Fibroblast of skin of right biceps (primary cell): ENCODE results near the gene COLEC11.

Source experiments
- DNase-seq: peaks from one replicate; pipeline ENCODE4 v3.0.0-alpha.2; 2013

COLEC11 gene

DNA sequence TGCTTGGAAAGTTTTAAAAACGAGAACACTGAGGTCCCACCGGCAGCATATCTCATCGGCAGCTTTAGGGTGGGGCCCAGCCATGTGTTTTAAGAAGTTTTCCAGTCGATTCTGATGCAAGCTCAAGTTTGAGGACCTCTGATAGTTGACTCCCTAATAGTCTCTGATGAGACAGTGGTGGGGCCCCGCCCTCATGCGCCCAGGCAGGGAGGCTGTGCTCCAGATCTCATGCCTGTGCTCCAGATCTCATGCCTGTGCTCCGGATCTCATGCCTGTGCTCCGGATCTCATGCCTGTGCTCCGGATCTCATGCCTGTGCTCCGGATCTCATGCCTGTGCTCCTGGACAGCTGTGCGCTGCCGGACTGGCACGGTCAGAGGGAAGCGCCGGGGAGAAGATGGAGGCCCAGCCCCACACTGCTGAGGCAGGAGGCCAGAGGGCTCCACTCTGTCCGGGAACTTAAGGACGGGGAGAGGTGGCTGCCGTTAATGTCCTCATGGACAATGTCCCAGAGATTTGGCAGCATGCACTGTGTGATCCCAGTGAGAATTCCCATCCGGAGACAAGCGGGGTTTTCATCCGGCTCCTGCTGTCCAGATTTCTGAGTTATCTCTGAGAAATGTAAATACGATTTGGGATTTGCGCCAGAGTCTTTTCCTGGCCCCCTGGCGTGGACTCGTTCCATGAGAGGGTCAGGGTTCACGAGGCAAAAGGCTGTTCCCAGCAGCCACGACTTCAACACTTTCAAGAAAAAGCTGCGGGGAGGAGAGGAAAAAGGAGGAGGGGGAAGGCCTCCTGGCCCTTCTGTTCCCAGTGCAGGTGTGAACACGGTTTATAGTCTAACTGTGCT, 9.4 kb upstream of the COLEC11 start:
- DNase-seq, result peak; percentile 36

DNA sequence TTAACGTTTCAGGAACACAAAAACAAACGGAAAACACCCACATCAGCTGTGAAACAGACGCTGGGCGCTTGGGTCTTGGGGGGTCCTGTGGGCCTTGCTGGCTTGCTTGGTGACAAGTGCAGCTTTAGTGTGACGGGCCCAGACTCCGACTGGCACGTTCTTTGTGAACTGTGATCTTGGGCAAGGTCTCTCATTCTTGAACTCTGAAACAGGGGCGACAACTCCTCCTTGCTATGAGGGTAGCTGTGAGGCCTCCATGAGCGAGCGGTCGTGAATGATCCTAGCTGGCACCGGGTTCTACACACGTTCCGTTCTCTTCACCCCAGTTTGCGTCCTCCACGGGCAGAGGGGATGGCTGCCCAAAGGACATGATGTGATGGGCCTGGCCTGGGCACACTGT, 8.7 kb upstream of the COLEC11 start:
- DNase-seq, result no peak

DNA sequence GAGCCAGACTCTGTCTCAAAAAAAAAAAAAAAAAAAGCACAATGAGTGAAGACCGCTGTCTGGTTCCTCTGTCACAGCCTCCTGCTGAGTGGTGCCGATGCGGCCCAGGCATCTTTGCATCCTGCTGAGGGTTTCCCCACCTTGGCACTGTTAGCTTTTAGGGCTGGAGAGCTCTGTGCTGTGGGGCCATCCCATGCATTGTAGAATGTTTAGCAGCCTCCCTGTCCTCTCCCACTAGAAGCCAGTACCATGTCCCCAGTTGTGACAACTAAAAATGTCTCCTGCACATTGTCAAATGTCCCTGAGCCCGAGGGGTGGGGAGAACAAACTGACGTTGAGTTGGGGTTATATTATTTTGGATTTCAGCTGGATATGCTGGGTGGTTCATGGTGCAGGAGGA, 7.9 kb upstream of the COLEC11 start:
- no peak for DNase-seq

DNA sequence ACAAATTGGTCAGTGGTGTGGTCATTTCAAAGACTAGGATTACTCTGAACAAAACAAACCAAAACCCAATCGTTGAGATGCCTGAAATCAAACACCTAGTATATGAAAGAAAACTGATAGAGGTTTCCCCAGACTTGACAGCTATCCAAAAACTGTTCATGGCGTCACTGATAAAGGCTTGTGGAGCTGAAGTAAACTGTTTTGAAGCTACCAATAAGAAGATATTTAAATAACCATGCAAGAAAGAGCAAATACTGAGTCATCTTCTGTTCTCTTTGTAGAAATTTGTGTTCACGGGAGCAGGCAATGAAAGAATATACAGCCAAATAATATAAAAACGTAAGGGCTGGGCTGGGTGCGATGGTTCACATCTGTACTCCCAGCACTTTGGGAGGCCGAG, 7.5 kb upstream of the COLEC11 start:
- no peak for DNase-seq

DNA sequence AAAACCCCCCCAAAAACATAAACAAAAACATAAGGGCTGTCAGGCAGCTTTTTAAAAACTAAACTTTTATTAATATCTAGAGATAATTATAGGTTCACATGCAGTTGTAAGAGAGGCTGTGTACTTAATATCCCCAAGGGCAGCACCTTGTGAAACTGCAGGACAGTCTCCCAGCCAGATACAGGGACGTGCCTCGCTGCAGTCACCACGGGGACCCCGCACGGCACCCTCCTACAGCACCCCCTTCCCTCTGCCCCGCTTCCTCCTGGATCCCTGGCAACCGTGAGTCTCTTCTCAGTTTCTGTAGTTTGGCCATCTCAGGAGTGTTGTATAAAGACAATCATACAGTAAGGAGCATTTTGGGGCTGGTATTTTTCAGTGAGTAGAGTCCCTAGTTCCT, 6.8 kb upstream of the COLEC11 start:
- DNase-seq, result no peak

DNA sequence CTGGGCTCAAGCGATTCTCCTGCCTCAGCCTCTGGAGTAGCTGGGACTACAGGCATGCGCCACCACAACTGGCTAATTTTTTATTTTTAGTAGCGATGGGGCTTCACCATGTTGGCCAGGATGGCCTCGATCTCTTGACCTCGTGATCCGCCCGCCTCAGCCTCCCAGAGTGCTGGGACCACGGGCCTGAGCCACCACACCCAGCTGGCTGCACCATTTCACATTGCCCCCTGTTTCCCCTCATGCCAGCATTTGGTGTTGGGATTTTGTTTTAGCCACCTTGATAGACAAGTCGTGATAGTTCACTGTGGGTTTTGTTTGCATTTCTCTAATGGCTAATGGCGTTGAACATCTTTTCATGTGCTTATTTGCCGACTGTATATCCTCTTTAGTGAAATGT, 5.8 kb upstream of the COLEC11 start:
- no peak for DNase-seq

DNA sequence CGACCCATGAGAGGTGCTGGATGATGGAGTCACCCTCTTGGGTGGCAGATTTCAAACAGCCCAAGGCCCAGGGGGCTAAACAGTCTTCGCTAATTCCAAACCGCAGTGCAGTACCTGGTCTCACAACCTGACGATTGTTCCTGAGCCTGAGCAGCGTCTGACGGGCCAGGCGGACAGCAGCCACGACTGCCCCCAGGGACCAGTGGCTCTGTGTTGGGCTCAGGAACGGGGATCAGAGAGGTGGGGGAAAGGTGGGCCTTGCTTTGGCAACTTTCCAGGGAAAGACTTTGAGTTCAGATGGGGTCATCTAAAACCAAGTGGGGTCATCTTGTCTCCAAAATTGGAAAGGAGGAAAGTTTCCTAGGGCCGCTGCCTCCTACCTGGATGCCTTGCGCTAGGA, 492 bp downstream of the COLEC11 start:
- DNase-seq, result no peak

DNA sequence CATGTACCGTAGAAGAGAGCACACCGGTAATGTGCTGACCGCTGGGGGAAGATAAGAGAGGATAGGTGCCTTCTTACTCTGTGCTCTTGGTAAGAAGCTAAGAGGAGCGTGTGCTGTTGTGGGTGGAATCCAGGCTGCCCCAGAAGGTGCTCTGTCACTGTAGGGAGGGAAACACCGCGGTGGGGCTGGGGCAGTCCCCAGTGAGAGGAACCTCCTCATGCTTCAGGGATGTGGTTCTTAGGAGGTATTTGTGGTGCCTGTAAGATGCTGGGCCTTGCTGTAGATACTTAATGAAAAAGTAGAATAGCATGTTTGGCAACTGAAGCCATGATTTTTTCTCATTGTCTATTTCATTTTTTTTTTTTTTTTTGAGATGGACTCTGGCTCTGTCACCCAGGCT, 1.1 kb downstream of the COLEC11 start:
- no peak for DNase-seq

DNA sequence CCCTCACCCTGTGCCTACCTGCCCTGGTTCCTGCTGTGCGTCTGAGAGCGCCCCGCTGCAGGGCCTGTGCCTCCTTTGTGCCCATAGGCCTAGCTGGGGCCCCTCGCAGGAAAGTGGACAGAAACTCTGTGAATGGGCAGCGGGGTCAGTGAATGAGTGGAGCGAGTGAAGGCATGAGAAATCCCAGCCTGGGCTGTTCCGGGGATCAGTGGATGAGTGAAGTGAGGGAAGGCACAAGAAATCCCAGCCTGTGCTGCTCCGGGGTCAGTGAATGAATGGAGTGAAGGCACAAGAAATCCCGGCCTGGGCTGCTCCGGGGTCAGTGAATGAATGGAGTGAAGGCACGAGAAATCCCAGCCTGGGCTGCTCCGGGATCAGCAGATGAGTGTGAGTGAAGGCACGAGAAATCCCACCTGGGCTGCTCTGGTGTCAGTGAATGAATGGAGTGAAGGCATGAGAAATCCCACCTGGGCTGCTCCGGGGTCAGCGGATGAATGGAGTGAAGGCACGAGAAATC, 2.0 kb downstream of the COLEC11 start:
- DNase-seq, result no peak

DNA sequence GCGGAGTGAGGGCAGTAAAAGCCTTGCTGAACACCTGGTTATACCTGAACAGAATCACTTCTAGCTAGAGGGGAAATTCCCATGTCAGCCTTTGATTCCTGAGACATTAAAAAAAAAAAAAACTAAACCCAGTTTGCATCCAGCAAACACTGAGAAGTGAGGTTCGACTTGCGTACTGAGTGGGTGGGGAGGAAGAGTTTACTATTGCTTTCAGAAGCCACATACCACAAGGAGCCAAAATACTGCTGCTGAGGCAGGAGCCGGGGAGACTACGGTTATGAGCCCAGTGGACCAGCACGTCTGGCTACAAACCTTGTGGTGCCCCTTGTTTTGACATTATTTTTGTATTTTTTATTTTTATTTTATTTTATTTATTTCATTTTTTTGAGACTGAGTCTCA, 2.7 kb downstream of the COLEC11 start:
- DNase-seq, result no peak

DNA sequence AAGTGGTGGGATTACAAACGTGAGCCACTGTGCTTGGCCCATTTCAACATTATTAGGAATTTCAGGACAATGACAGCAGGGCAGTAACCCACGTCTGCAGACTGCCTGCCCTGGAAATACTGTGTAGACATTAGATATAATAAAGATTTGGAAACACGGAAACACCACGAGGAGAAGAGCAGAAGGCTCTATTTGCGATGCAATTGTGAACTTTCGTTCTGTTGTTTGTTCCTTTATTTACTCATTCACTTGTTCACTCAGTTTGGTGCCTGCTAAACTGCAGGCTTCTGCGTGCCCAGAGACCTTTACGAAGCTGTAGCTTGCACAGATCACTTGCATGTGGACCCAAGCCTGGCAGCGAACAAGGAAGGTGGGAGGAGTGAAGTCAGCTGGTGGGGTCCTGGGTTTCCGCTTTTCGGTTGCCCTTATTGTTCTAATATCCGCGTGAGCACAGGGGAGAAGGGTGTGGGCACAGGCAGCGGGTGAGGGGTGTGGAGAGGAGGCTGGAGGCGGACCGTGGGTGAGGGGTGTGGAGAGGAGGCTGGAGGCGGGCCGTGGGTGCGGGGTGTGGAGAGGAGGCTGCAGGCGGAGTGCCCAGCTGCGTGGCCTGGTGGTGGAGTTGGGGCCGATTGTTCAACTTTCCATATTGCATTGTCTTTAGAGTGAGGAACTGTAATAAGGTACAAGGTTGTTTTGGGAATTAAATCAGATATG, 3.4 kb downstream of the COLEC11 start:
- DNase-seq, result no peak

DNA sequence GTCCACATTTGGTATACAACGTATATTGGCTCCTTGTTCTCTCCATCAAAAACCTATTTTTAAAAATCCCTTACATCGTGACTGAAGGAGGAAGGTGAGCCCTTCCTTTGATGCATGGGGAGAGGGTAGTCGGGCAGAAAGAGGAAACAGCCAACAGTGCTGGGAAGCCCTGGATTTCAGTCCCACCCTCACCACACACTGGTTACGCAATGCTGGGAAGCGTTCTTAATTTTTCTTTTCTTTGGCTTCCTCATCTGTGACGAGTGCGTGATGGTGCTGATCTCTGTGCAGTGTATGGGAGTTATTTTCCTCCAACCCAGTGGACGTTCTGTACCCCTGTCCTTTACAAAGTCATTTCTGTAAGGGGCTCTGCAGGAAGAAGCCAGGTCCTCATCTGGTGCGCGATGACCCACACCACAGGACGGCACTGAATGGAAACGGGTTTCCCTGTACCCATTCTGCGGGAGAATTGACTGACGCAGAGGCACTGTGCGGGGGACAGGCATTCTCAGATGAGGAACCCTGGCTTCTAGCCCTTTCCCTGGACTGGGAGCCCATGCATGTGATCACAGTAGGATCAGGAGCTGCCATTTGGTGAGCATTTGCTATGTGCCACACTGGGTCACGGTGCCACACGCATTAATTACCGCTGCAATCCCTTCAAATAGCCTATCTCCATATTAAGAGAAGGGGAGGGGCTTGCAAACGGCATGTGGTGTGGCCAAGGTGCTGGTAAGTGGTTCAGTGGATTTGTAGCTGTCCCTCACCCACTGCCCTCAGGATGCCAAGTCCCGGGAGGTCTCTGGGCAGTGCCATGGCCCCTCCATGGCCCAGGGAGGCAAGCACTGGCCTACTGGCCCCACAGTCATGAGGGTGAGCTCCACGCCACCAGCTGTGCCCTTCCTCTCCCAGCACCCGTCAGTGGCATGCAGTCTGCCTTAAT, 4.3 kb downstream of the COLEC11 start:
- no peak for DNase-seq

DNA sequence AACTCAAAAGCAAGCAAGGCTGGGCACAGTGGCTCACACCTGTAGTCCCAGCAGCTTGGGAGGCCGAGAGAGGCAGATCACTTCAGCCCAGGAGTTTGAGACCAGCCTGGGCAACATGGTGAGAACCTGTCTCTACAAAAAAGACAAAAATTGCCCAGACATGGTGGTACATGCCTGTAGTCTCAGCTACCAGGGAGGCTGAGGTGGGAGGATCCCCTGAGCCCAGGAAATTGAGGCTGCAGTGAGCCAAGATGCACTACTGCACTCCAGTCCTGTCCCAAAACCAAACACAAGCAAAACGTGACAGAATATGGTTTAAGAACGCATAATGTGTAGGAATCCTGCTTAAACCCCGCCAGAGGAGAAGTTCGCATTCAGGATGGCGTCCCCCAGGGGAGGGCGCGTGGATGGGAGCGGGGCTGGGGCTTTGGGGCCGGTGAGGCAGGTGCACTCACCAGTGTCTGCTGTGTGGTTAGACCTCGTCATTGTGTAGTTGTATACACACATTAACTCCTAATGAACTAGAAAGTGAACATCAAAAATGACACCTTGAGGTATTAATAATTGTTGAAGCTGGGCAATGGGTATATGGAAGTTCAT, 5.4 kb downstream of the COLEC11 start:
- no peak for DNase-seq

DNA sequence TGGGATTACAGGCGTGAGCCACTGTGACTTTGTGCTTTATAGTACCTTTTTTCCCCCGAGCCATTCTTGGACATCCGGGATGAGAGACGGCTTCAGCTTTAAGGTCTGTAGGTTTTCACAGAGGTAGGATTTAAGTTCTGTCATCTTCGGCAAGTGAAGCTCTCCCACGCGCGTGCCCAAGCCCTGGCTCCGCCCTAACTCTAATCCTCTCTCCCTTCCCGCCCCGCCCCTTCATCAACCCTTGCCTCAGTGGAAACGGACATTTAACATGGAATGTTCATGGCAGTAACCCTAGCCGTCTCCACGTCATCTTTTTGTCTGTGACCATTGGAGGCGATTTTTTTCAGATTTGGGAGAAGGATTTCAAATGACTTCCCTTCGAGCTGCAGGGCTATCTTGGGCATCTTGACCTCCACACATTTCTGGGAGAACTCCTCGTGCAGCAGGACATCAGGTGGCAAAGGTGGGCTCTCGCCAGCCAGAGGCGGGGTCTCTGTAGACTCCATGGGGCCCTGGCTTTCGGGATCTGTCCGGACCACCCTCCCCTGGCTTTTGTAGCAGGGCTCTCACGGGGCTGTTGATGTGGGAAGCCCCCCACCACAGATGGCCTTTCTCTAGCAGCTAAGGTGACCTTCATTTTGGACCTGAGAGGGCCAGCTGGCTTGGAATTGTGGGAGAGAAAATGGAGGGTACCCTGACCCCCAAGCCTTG, 6.8 kb downstream of the COLEC11 start:
- no peak for DNase-seq

DNA sequence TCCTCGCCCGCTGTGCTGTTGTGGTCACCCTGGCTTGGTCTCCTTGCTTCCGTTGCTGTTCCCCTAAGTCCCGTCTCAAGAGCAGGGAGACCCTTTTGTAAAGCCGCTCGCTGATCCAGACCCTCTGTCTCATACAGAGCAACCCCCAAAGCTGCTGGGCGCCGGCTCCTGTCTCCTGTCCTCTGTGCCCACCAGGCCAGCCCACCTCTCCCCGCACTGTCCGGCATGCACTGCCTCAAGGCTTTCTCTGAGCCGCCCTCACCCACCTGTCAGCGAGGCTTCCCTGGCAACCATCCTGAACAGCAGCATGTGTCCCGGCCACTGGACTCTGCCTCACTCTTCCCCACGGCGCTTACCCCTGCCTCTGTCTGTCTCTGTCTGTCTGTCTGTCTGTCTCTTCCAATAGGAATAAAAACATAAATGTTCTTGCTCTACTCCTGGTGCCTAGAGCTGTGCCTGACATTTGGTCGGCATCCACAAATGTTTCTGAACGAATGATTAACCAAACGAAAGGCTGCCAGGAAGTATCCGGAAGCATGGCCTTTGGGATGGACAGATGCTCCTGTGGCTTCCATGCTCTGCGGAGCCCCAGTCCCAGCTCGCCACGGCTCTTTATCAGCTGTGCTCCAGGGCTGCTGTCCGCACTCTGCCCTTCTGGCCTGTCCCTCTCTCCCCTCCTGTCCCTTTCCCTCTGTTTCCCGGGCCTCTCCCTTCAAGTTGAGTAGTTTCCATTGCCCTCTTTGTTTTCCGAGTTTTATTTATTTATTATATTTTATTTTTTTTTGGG, 7.8 kb downstream of the COLEC11 start:
- DNase-seq, result no peak

DNA sequence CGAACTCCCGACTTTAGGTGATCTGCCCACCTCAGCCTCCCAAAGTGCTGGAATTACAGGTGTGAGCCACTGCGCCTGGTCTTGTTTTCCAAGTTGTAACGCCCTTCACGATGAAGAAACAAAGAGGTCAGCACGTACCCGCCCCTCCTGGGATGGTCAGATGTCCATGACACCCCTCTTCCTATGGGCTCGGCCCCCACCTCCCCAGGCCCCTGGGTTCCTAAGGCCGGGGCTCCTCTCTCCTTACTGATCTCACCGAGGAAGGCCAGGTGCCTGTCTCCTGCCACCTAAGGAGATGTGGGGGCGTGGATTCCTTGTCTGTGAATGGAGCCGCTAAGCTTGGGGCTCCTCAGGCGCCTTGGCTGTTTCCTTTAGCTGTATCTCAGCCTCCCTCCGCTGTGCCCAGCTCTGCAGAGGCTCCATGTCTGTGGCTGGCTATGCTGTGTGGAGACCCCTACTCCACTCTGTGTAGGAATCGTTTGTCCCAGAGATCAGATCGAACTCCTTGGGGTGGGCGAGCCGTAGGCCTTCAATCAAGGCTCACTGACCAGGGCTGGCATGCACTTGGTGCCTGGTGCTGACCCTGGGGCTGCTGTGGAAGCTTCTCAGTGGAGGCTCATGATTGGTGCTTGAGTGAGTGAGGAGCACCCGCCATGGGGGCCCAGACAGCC, 8.8 kb downstream of the COLEC11 start:
- DNase-seq, result no peak

DNA sequence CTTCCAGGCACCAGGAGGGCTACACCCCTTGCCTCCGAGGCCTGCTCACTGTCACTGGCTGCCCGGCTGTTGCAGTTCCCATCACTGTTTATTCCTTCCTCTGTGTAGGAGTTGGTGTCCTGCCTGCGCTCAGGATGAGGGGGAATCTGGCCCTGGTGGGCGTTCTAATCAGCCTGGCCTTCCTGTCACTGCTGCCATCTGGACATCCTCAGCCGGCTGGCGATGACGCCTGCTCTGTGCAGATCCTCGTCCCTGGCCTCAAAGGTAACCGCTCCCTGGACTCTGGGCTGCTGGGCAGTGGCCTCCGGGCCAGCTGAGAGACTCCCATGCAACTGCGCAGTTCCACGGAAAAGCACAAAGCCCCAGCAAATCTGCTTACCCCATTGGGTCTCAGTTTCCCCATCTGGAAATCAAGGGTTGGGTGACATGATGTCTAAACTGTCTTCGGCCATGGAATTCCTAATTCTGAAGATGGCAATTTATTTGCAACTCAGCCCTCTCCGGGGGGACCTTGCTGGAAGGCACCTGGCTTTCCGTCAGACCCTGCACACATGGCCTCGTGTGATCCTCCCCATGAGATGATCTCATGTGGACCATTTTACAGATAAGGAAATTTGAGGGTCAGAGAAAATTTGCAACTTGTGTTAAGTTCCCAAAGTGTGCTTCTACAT, 9.4 kb downstream of the COLEC11 start:
- no peak for DNase-seq

DNA sequence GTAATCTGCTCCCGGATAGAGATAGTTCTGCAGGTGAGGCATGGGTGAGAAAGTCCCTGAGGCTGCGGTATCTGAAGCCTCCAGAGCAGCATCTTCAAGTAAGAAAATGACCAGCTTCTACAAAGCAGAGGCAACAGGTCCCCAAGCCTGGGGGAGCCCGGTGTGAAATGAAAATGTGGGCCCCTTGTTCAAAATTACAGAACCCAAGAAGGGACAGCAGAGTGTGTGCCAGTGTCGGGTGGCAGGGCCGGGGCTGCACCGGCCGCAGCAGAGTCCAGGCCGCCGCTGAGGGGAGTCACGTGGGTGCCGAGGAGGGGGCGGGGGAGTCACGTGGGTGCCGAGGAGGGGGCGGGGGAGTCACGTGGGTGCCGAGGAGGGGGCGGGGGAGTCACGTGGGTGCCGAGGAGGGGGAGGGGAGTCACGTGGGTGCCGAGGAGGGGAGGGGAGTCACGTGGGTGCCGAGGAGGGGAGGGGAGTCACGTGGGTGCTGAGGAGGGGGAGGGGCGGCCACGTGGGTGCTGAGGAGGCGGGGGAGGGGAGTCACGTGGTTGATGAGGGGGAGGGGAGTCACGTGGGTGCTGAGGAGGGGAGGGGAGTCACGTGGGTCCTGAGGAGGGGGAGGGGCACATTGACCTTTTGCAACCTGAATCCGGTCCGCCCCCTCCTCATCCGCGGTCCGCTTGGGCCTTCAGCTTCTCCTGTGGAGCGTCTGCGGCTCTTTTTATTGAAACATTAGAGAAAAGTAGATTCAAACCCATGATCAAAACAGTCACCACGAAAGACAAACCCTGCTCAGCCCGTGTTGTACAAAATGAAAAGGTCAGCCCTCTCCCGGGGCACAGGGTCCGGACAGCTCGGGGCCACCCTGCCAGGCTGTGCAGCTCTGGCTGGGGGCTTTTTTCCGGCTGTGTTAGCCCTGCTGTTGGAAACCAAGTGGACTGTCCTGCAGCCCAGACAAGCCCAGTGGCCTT, 10.4 kb downstream of the COLEC11 start:
- no peak for DNase-seq

DNA sequence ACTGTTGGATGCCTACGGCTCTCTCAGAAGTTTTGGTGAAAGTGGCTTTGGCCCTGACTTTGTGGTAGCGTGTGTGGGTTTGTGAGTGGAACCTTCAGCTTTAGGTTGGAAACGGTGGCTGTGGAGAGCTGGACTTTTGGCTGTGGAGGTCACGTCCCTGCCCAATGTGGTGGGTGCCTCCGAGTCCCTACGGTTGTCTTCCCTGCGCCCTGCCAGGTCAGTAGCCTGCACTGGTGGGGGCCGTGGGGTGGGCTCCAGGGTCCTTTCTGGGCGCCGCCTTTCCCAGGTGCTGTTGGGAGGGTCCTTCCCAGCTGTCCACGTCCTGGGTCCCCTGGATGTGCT, 11.1 kb downstream of the COLEC11 start:
- DNase-seq, result no peak
